HUES6 (cell line): ENCODE measurements around the gene CAT.

ENCODE experiments used
- H3K27ac ChIP-seq: 2 replicates; pipeline ENCODE4 v1.7.0; 2013; ENCODE audit warnings: low read depth, mild to moderate bottlenecking, low read length, inconsistent platforms
- H3K27me3 ChIP-seq: 2 replicates; pipeline ENCODE4 v1.6.1; 2013; ENCODE audit warnings: low read length; ENCODE audit not compliant: control insufficient read depth, insufficient read depth
- H3K36me3 ChIP-seq: 2 replicates; pipeline ENCODE4 v1.6.1; 2013; ENCODE audit warnings: low read length; ENCODE audit not compliant: control insufficient read depth, insufficient read depth
- H3K4me1 ChIP-seq: 2 replicates; pipeline ENCODE4 v1.6.1; 2013; ENCODE audit warnings: low read length; ENCODE audit not compliant: control insufficient read depth, insufficient read depth
- H3K4me3 ChIP-seq: 2 replicates; pipeline ENCODE4 v1.5.1; 2013; ENCODE audit warnings: low read depth, low read length
- H3K9ac ChIP-seq: one replicate; pipeline ENCODE4 v1.6.1; 2013; ENCODE audit warnings: mild to moderate bottlenecking, low read length
- H3K9me3 ChIP-seq: 2 replicates; pipeline ENCODE4 v1.6.1; 2013; ENCODE audit warnings: low read depth, low read length; ENCODE audit not compliant: control insufficient read depth, insufficient read depth

CAT gene

GRCh38 chr11:34438529-34439507 is at the start of gene CAT:
Gene CAT, plus strand, starts transcription at chr11:34438934. Its CDS starts 80 bp downstream, at chr11:34439014.
- H3K36me3 ChIP-seq: no peaks in the 10 kb centered on the region
- no peak within 1 kb of the TSS for H3K9ac ChIP-seq

DNA sequence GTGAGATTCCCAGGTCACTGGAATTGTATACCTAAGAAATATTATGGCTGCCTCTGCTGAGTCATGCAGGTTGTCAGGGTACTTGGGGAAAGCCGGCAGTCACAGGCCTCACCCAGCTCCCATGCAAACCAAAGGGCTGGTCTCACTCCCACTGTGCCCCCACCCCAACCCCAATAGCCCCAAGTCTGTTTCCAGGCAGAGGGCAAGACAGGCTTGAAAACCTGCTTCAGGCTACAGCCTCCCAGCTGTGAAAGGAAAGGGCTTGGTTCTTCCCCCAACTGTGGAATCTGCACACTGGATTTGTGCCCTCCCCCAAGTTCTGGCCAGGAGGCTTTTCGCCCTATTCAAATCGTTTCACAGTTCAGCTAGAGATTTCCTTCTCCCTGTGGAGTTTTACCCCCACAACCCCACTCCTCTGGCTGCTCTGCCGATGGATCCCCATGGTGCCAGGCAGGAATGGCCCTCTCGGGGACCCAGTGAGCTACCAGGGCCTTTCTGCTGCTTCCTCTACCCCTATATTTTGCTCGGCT is 43.9 kb upstream of the CAT start:
- Histone ChIP-seq H3K9ac (no peak overlapping the region), H3K4me1 (no peaks in the 10 kb centered on the region; the same call in 1 of the 2 replicates), H3K36me3 (no peaks in the 10 kb centered on the region), H3K4me3 (no peak overlapping the region), H3K9me3 (no peaks in the 10 kb centered on the region; the same call in 1 of the 2 replicates), H3K27ac (no peak overlapping the region; the same call in 1 of the 2 replicates), H3K27me3 (no peaks in the 10 kb centered on the region)

More at GRCh38 chr11:34438529-34439507, at the start of gene CAT:
- Histone ChIP-seq H3K27ac (no peak within 1 kb of the TSS), H3K4me1 (no peaks in the 10 kb centered on the region), H3K4me3 (peak within 1 kb of the TSS; percentile 50; the same call in 1 of the 2 replicates), H3K27me3 (no peaks in the 10 kb centered on the region), H3K9me3 (peaks cover 13% of the 10 kb centered on the region)

DNA sequence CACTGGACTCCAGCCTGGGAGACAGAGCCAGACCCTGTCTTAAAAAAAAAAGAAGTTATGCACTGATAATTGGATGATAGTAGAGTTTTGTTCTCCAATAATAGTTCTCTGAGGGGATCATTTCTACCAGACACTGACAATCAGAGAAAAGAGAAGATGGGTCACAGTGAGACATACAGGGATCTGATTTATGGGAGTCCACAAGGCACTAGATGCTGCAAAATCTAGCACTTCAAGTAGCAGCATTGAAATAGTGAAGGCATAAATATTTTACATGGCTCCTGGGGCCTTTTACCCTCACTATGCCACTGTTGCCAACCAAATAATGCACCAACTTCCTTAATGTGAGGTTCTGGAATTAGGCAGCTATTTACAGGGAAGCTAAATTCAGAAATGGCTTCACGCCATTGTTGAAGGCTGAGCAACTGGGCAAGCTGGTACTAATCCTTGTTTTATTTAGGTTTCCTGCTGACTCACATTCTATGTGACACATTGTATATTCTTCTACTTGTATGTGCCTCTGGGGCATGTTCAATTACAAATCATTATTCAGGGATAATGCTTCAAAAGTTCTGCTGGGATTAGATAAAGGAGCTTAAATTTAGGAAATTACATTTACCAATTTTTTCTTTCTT is 42.7 kb upstream of the CAT start:
- no peak overlapping the region for H3K27ac ChIP-seq

GRCh38 chr11:34397120-34397519 is 41.6 kb upstream of the CAT start:
- H3K9ac ChIP-seq: no peak overlapping the region
- no peaks in the 10 kb centered on the region for H3K27me3 ChIP-seq
- H3K36me3 ChIP-seq: no peaks in the 10 kb centered on the region
- no peak overlapping the region for H3K27ac ChIP-seq
- H3K9me3 ChIP-seq: peaks cover 9% of the 10 kb centered on the region
- H3K4me3 ChIP-seq: no peak overlapping the region
- H3K4me1 ChIP-seq: no peaks in the 10 kb centered on the region; the same call in 1 of the 2 replicates

More for the DNA sequence above, 42.7 kb upstream of the CAT start:
- Histone ChIP-seq H3K4me3 (no peak overlapping the region), H3K9ac (no peak overlapping the region), H3K27me3 (no peaks in the 10 kb centered on the region), H3K36me3 (no peaks in the 10 kb centered on the region), H3K4me1 (no peaks in the 10 kb centered on the region; the same call in 1 of the 2 replicates), H3K9me3 (peaks cover 9% of the 10 kb centered on the region)

DNA sequence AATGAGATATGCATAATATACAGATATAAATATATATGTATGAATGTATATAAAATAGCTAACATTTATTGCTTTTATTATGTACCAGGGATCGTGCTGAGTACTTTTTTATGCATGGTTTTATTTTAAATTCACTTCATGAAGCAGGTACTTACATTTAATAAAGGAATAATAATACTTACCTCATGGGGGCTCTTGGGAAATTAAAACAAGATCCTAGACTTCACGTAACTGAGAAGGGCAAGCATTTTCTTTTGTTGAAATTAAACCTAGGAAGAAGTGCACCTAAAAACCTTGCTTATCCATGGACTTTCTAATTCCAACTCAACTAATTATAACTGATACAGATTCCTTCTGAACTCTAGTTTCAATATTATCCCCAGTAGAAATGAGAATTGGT is 40.9 kb upstream of the CAT start:
- H3K27ac ChIP-seq: no peak overlapping the region
- peaks cover 9% of the 10 kb centered on the region for H3K9me3 ChIP-seq
- H3K4me3 ChIP-seq: no peak overlapping the region
- H3K36me3 ChIP-seq: no peaks in the 10 kb centered on the region
- no peaks in the 10 kb centered on the region; the same call in 1 of the 2 replicates for H3K4me1 ChIP-seq
- H3K9ac ChIP-seq: no peak overlapping the region
- H3K27me3 ChIP-seq: no peaks in the 10 kb centered on the region

GRCh38 chr11:34403431-34403830 is 35.3 kb upstream of the CAT start:
- Histone ChIP-seq H3K36me3 (no peaks in the 10 kb centered on the region), H3K9me3 (peaks cover 9% of the 10 kb centered on the region), H3K27ac (no peak overlapping the region), H3K4me3 (no peak overlapping the region), H3K9ac (no peak overlapping the region), H3K27me3 (no peaks in the 10 kb centered on the region), H3K4me1 (no peaks in the 10 kb centered on the region)

DNA sequence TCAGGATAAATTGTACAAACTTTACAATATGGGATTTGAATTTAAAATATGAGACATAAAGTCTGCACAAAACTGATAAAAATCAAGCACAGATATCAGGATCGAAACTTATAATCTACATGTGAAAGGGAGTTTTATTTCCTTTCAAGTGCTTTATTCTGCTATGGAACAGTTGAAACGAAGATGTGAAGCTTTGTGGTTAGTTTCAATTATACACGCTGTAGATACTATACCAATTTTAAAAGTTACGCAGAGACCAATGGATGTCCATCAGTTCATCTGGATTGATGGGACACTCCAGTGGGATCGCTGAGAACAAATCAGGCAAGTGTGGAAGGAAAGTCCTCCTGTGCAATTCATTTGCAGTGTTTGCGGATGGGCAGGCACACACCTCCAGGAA is 34.5 kb upstream of the CAT start:
- peaks cover 9% of the 10 kb centered on the region for H3K9me3 ChIP-seq

DNA sequence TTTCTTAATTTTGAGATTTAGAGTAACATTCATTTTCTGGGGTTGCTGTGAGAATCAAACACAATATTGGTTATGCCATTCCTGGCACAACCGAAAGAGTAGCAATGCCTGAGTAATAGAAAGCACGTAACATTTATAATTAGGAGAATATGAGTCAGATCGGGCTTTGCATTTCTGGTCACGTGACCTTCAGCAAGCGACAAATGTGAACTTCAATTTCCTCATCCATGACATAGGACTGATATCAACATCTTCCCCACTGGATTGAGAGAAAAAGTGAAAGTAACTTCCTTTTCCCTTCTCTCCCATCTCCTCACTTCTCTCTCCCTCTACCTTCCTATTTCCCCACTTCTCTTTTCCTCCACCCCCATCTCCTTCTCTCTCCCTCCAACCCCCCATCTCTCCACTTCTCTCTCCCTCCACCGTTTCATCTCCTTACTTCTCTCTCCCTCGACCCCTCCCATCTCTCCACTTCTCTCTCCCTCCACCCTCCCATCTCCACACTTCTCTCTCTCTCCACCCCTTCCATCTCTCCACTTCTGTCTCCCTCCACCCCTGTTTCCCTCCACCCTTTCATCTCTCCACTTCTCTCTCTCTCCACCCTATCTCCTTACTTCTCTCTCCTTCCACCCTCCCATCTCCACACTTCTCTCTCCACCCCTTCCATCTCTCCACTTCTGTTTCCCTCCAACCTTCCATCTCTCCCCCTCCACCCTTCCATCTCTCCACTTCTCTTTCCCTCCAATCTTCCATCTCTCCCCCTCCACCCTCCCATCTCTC is 33.5 kb upstream of the CAT start:
- Histone ChIP-seq H3K4me3 (no peak overlapping the region), H3K36me3 (no peaks in the 10 kb centered on the region)

More for the DNA sequence above, 34.5 kb upstream of the CAT start:
- no peak overlapping the region for H3K9ac ChIP-seq
- no peaks in the 10 kb centered on the region for H3K36me3 ChIP-seq
- no peak overlapping the region for H3K4me3 ChIP-seq
- H3K27ac ChIP-seq: no peak overlapping the region
- no peaks in the 10 kb centered on the region for H3K27me3 ChIP-seq
- no peaks in the 10 kb centered on the region for H3K4me1 ChIP-seq

DNA sequence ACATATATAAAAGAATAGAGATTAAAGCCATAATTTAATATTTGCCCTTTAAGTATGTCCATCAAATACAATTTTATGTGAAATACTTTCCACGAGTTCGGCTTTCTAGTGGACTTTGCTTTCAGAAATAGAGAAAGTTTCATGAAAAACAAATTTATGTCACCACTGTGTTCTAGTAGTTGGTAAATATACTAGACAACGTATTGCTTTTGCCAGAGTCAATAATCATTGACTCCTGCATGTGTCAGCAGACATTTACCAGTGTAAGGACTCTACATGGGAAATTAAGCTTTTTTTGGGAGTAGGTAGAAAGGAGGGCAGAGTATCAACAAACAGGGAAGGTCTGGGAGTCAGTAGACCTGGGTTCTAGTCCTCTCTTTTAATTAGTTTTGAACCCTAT is 32.3 kb upstream of the CAT start:
- Histone ChIP-seq H3K27ac (no peak overlapping the region), H3K9me3 (no peaks in the 10 kb centered on the region), H3K9ac (no peak overlapping the region), H3K27me3 (no peaks in the 10 kb centered on the region), H3K4me1 (no peaks in the 10 kb centered on the region), H3K4me3 (no peak overlapping the region), H3K36me3 (no peaks in the 10 kb centered on the region)

More for the DNA sequence above, 33.5 kb upstream of the CAT start:
- no peaks in the 10 kb centered on the region for H3K27me3 ChIP-seq
- no peak overlapping the region for H3K9ac ChIP-seq
- H3K9me3 ChIP-seq: peaks cover 5% of the 10 kb centered on the region; the same call in 1 of the 2 replicates
- no peak overlapping the region for H3K27ac ChIP-seq
- no peaks in the 10 kb centered on the region for H3K4me1 ChIP-seq

DNA sequence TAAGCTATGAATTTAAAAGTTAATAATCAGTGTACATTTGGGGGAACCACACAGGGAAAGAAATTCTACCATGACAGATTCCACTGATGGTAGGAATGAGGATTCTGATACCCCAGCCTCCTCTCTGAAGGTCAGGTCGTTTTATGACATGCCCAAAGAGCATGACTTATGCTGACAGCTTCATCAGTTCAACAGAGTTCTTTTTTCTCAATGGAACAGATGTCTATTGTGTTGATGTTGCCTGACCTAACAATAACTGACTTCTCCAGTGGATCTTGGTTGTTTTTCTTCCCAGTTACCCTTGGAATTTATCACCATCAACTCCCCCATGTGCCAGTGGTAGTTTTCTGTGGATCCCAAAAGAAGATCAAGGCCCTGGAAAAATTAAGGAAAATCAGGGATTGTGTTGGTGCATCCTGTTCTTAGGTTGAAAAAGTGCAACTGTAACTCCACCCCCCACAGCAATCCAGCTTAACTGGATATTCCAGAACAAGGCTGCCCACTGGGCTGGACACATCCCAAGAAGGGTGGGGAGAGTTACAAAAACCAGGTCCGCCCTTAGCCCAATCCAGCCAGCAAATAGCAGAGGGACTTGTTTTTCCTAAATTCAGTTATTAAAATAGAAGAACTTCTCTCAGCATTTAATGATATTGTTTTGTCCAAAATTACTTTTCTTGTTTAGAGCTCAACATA is 31.5 kb upstream of the CAT start:
- no peaks in the 10 kb centered on the region for H3K4me1 ChIP-seq
- no peak overlapping the region for H3K27ac ChIP-seq
- H3K36me3 ChIP-seq: no peaks in the 10 kb centered on the region
- H3K4me3 ChIP-seq: no peak overlapping the region
- no peaks in the 10 kb centered on the region for H3K27me3 ChIP-seq
- no peaks in the 10 kb centered on the region for H3K9me3 ChIP-seq
- H3K9ac ChIP-seq: no peak overlapping the region
